HG03039 (cell line): ENCODE measurements around the gene FOXA2.

Experiments
- ATAC-seq: cut with Tn5 transposase; IDR thresholded peaks from one replicate; pipeline ENCODE4 v1.9.1; 2021; ENCODE audit warnings: mild to moderate bottlenecking, moderate library complexity; ENCODE audit not compliant: unreplicated experiment

FOXA2 gene

GRCh38 chr20:22542427-22542826 is 41.9 kb downstream of the FOXA2 start:
- no peak for ATAC-seq

GRCh38 chr20:22540832-22541231 is 43.5 kb downstream of the FOXA2 start:
- ATAC-seq, result no peak

GRCh38 chr20:22536956-22537756 is 47.2 kb downstream of the FOXA2 start:
- ATAC-seq, result no peak

- ATAC-seq, result no peak
These were observed 48.1 kb downstream of the FOXA2 start for GRCh38 chr20:22536141-22536828.

- no peak for ATAC-seq
These were observed 48.9 kb downstream of the FOXA2 start for GRCh38 chr20:22535483-22535882.

- no peak for ATAC-seq
These were observed 50.3 kb downstream of the FOXA2 start for GRCh38 chr20:22533823-22534751.

GRCh38 chr20:22532598-22532997 is 51.8 kb downstream of the FOXA2 start:
- no peak for ATAC-seq

- ATAC-seq, result no peak
These were observed 52.6 kb downstream of the FOXA2 start for GRCh38 chr20:22531756-22532155.

- no peak for ATAC-seq
These were observed 53.2 kb downstream of the FOXA2 start for GRCh38 chr20:22531056-22531615.
